H9 (cell line): ENCODE measurements around the gene CNDP2. TPM values are rescaled to one million over a fixed set of nuclear protein-coding genes. Genes with fewer than 3 reads are reported as not detected.

Experiments
- DNase-seq: peaks from one replicate; pipeline ENCODE4 v3.0.0-alpha.2; 2017
- H2AFZ ChIP-seq: one replicate; pipeline ENCODE4 v1.6.1; 2013; ENCODE audit warnings: mild to moderate bottlenecking, low read length, control low read depth, moderate library complexity
- H2AK5ac ChIP-seq: 2 replicates; pipeline ENCODE4 v1.6.1; 2013; ENCODE audit warnings: low read length, control low read depth, mixed read lengths; ENCODE audit not compliant: insufficient read length
- H2BK120ac ChIP-seq: one replicate; pipeline ENCODE4 v1.6.1; 2013; ENCODE audit warnings: low read depth, mild to moderate bottlenecking, low read length, control low read depth, inconsistent platforms; ENCODE audit not compliant: poor library complexity, severe bottlenecking
- H2BK12ac ChIP-seq: 2 replicates; pipeline ENCODE4 v1.6.1; 2013; ENCODE audit warnings: low read length, control low read depth, mixed read lengths, low read depth; ENCODE audit not compliant: insufficient read length
- H2BK15ac ChIP-seq: 2 replicates; pipeline ENCODE4 v1.6.1; 2013; ENCODE audit warnings: low read depth, low read length, control low read depth
- H2BK20ac ChIP-seq: one replicate; pipeline ENCODE4 v1.6.1; 2013; ENCODE audit warnings: low read depth, mild to moderate bottlenecking, low read length, control low read depth, inconsistent platforms; ENCODE audit not compliant: poor library complexity, severe bottlenecking
- H2BK5ac ChIP-seq: 2 replicates; pipeline ENCODE4 v1.6.1; 2013; ENCODE audit warnings: low read length, control low read depth, mixed read lengths; ENCODE audit not compliant: insufficient read length
- H3K14ac ChIP-seq: 2 replicates; pipeline ENCODE4 v1.6.1; 2013; ENCODE audit warnings: low read length, control low read depth; ENCODE audit not compliant: insufficient read depth
- H3K18ac ChIP-seq: 2 replicates; pipeline ENCODE4 v1.6.1; 2013; ENCODE audit warnings: low read depth, mild to moderate bottlenecking, mixed read lengths, low read length, control low read depth; ENCODE audit not compliant: insufficient read length
- H3K23ac ChIP-seq: 2 replicates; pipeline ENCODE4 v1.6.1; 2013; ENCODE audit warnings: low read length, control low read depth, mixed read lengths, low read depth; ENCODE audit not compliant: insufficient read length
- H3K23me2 ChIP-seq: 2 replicates; pipeline ENCODE4 v1.6.1; 2013; ENCODE audit warnings: low read depth, mild to moderate bottlenecking, mixed read lengths, low read length, control low read depth; ENCODE audit not compliant: insufficient read length, poor library complexity, severe bottlenecking
- H3K27ac ChIP-seq: 2 replicates; pipeline ENCODE4 v1.5.1; 2013; ENCODE audit warnings: low read length, control low read depth, mixed read lengths, low read depth; ENCODE audit not compliant: insufficient read length
- H3K27me3 ChIP-seq: 2 replicates; pipeline ENCODE4 v1.6.1; 2013; ENCODE audit warnings: low read length, control low read depth, inconsistent platforms; ENCODE audit not compliant: insufficient read depth
- H3K4ac ChIP-seq: 2 replicates; pipeline ENCODE4 v1.6.1; 2013; ENCODE audit warnings: low read depth, mild to moderate bottlenecking, control low read depth, inconsistent platforms, low read length, moderate library complexity
- H3K4me1 ChIP-seq: 2 replicates; pipeline ENCODE4 v1.6.1; 2013; ENCODE audit warnings: low read length, control low read depth, inconsistent platforms; ENCODE audit not compliant: insufficient read depth
- H3K4me2 ChIP-seq: 2 replicates; pipeline ENCODE4 v1.6.1; 2013; ENCODE audit warnings: low read length, control low read depth, mixed read lengths; ENCODE audit not compliant: insufficient read length, insufficient read depth
- H3K56ac ChIP-seq: 2 replicates; pipeline ENCODE4 v1.6.1; 2013; ENCODE audit warnings: low read depth, mild to moderate bottlenecking, mixed read lengths, low read length, control low read depth; ENCODE audit not compliant: insufficient read length
- H3K79me1 ChIP-seq: 2 replicates; pipeline ENCODE4 v1.6.1; 2013; ENCODE audit warnings: low read depth, mild to moderate bottlenecking, moderate library complexity, low read length, control low read depth, inconsistent platforms; ENCODE audit not compliant: insufficient read depth, poor library complexity, severe bottlenecking
- H3K79me2 ChIP-seq: 2 replicates; pipeline ENCODE4 v1.6.1; 2013; ENCODE audit warnings: low read length, control low read depth, inconsistent platforms; ENCODE audit not compliant: insufficient read depth
- H3K9ac ChIP-seq: 2 replicates; pipeline ENCODE4 v1.6.1; 2013; ENCODE audit warnings: low read length, control low read depth, mixed read lengths; ENCODE audit not compliant: insufficient read length; ENCODE audit errors: extremely low read depth
- H3K9me3 ChIP-seq: one replicate; pipeline ENCODE4 v1.6.1; 2013; ENCODE audit warnings: low read depth, low read length, inconsistent platforms; ENCODE audit not compliant: control insufficient read depth
- H3T11ph ChIP-seq: one replicate; pipeline ENCODE4 v1.6.1; 2013; ENCODE audit warnings: mild to moderate bottlenecking, low read length, control low read depth, inconsistent platforms
- H4K20me1 ChIP-seq: one replicate; pipeline ENCODE4 v1.6.1; 2013; ENCODE audit not compliant: control insufficient read depth, insufficient read length, insufficient read depth
- H4K5ac ChIP-seq: 2 replicates; pipeline ENCODE4 v1.6.1; 2013; ENCODE audit warnings: low read depth, mild to moderate bottlenecking, mixed read lengths, low read length, control low read depth; ENCODE audit not compliant: insufficient read length
- H4K8ac ChIP-seq: replicated peaks from 2 replicates; pipeline ENCODE4 v1.6.1; 2013; ENCODE audit warnings: low read length, control low read depth, mixed read lengths, low read depth; ENCODE audit not compliant: insufficient read length
- H4K91ac ChIP-seq: 2 replicates; pipeline ENCODE4 v1.6.1; 2013; ENCODE audit warnings: low read depth, mild to moderate bottlenecking, moderate library complexity, mixed read lengths, low read length, control low read depth; ENCODE audit not compliant: insufficient read length
- H3K27ac Mint-ChIP-seq, 3 experiments: 2 replicates in 2 of 3; 3 replicates in 1 of 3; pipeline ENCODE4 v1.8.0; 2020 to 2021; ENCODE audit warnings: mixed read lengths in 3 of 3, mild to moderate bottlenecking in 1 of 3, moderate library complexity in 1 of 3
- H3K27me3 Mint-ChIP-seq: 2 replicates; pipeline ENCODE4 v1.8.0; 2021; ENCODE audit warnings: low read depth, mild to moderate bottlenecking, moderate library complexity, mixed read lengths
- H3K36me3 Mint-ChIP-seq, 3 experiments: 2 replicates in 2 of 3; 3 replicates in 1 of 3; pipeline ENCODE4 v1.8.0; 2020 to 2021; ENCODE audit warnings: low read depth in 3 of 3, mixed read lengths in 3 of 3; ENCODE audit not compliant: insufficient read depth in 1 of 3
- H3K4me1 Mint-ChIP-seq, 2 experiments: 2 replicates each; pipeline ENCODE4 v1.8.0; 2020; ENCODE audit warnings: mixed read lengths in 2 of 2
- H3K4me3 Mint-ChIP-seq, 2 experiments: 2 replicates in 1 of 2; 3 replicates in 1 of 2; pipeline ENCODE4 v1.8.0; 2020 to 2021; ENCODE audit warnings: mild to moderate bottlenecking in 2 of 2, mixed read lengths in 2 of 2, moderate library complexity in 1 of 2
- H3K9me3 Mint-ChIP-seq, 2 experiments: 2 replicates in 1 of 2; 3 replicates in 1 of 2; pipeline ENCODE4 v1.8.0; 2020; ENCODE audit warnings: mild to moderate bottlenecking in 2 of 2, mixed read lengths in 2 of 2, moderate library complexity in 1 of 2
- WGBS: extraction: QIAGEN DNeasy Blood & Tissue Kit; methylation state at CpG from one replicate; pipeline ENCODE4 v1.1.7; 2013; ENCODE audit warnings: missing lambda C conversion rate, low lambda C conversion rate, mixed read lengths; ENCODE audit not compliant: insufficient read length; ENCODE audit errors: extremely low coverage; 5-methylcytosine and 5-hydroxymethylcytosine counted together
- total RNA-seq: library from RNA; stranded (reverse); gene quantifications from 2 replicates; pipeline ENCODE4 v1.2.1, GENCODE V29; 2021
- TF ChIP-seq, protein P1 (sequence below): fragments of 200-600 bp; sonication (generic); conservative IDR thresholded peaks from 3 replicates; pipeline ENCODE4 v1.8.0; 2021; ENCODE audit warnings: antibody characterized with exemption, mild to moderate bottlenecking

CNDP2 gene
- total RNA-seq, 1 experiment from 2014 or later = 212 TPM

DNA sequence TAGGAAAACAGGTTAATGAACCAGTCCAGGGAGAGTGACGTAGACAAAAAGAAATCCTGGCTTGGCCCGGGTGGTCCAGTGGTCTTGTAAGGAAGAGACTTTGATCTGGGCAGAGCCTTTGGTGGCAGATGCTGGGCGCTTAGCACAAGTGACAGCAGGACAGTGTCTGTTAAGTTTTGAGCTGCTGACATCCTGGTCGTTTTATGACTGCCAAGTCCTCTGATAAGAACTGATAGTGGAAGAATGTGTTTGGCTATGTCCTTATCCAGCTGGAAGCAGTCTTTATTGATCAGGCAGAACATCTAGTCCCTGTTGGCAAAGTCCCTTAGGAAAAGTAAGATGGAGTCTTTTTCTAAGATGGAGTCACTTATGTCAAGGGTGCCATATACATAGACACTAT lies 74.1 kb downstream of the CNDP2 start:
- no peak overlapping the region for H4K5ac ChIP-seq
- H3K9me3 Mint-ChIP-seq = peaks cover 32 to 41% of the 10 kb centered on the region in 2 experiments
- no peak overlapping the region for H4K8ac ChIP-seq
- no peak overlapping the region for H3K27ac Mint-ChIP-seq
- no peaks in the 10 kb centered on the region for H3K4me1 ChIP-seq
- H3K18ac ChIP-seq = no peak overlapping the region
- H3K36me3 Mint-ChIP-seq = peaks cover 11 to 12% (median 12%) of the 10 kb centered on the region in 3 experiments
- no peak overlapping the region for H2BK120ac ChIP-seq
- no peak overlapping the region for H3K27ac ChIP-seq
- no peak overlapping the region for H3K23ac ChIP-seq
- TF ChIP-seq, protein P1, sequence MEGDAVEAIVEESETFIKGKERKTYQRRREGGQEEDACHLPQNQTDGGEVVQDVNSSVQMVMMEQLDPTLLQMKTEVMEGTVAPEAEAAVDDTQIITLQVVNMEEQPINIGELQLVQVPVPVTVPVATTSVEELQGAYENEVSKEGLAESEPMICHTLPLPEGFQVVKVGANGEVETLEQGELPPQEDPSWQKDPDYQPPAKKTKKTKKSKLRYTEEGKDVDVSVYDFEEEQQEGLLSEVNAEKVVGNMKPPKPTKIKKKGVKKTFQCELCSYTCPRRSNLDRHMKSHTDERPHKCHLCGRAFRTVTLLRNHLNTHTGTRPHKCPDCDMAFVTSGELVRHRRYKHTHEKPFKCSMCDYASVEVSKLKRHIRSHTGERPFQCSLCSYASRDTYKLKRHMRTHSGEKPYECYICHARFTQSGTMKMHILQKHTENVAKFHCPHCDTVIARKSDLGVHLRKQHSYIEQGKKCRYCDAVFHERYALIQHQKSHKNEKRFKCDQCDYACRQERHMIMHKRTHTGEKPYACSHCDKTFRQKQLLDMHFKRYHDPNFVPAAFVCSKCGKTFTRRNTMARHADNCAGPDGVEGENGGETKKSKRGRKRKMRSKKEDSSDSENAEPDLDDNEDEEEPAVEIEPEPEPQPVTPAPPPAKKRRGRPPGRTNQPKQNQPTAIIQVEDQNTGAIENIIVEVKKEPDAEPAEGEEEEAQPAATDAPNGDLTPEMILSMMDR = no peak
- H2BK20ac ChIP-seq = no peak overlapping the region
- no peak overlapping the region for H2BK15ac ChIP-seq
- no peak for DNase-seq
- no CpG with 5 or more reads among the region's 4 CpGs for WGBS
- H3K23me2 ChIP-seq = no peaks in the 10 kb centered on the region
- no peak overlapping the region for H3K4me3 Mint-ChIP-seq
- no peak overlapping the region for H4K91ac ChIP-seq
- no peak overlapping the region for H3K56ac ChIP-seq
- H3K79me2 ChIP-seq = no peaks in the 10 kb centered on the region
- no peak overlapping the region for H2BK5ac ChIP-seq
- H3T11ph ChIP-seq = no peak overlapping the region
- H3K27me3 Mint-ChIP-seq = peaks cover 11% of the 10 kb centered on the region
- H3K4me1 Mint-ChIP-seq = no peaks in the 10 kb centered on the region
- no peak overlapping the region for H3K4me2 ChIP-seq
- H3K27me3 ChIP-seq = no peaks in the 10 kb centered on the region
- H3K4ac ChIP-seq = no peak overlapping the region
- no peak overlapping the region for H3K14ac ChIP-seq
- no peaks in the 10 kb centered on the region for H3K9me3 ChIP-seq
- no peak overlapping the region for H2AFZ ChIP-seq
- no peaks in the 10 kb centered on the region for H4K20me1 ChIP-seq
- H2BK12ac ChIP-seq = no peak overlapping the region
- no peak overlapping the region for H2AK5ac ChIP-seq
- H3K79me1 ChIP-seq = no peaks in the 10 kb centered on the region
- H3K9ac ChIP-seq = no peak overlapping the region
